DND-41 (cell line): ENCODE data around the gene OR1J1.

Experiments
- ATAC-seq: fragments of 200-7000 bp; cut with Tn5 transposase; 3 replicates; pipeline ENCODE4 v1.9.1; 2021; ENCODE audit warnings: low read depth; ENCODE audit not compliant: insufficient read depth
- DNase-seq: peaks from one replicate; pipeline ENCODE4 v3.0.0-alpha.2; 2020
- H2AFZ ChIP-seq: 2 replicates; pipeline ENCODE4 v1.6.0; 2012; ENCODE audit warnings: low read depth, low read length
- H3K27ac ChIP-seq: 2 replicates; pipeline ENCODE4 v1.5.1; 2012; ENCODE audit warnings: low read length, inconsistent platforms
- H3K27me3 ChIP-seq: fragments of 200-600 bp; sonication (generic); 2 replicates; pipeline ENCODE4 v1.6.0; 2012; ENCODE audit warnings: low read length, mild to moderate bottlenecking, inconsistent platforms; ENCODE audit not compliant: insufficient read depth, poor library complexity
- H3K36me3 ChIP-seq: 2 replicates; pipeline ENCODE4 v1.5.1; 2012; ENCODE audit warnings: low read length, inconsistent platforms; ENCODE audit not compliant: insufficient read depth
- H3K4me1 ChIP-seq: 2 replicates; pipeline ENCODE4 v1.5.1; 2012; ENCODE audit warnings: mild to moderate bottlenecking, low read length; ENCODE audit not compliant: insufficient read depth
- H3K4me2 ChIP-seq: 2 replicates; pipeline ENCODE4 v1.6.0; 2012; ENCODE audit warnings: mild to moderate bottlenecking, moderate library complexity, low read length, inconsistent platforms; ENCODE audit not compliant: insufficient read depth
- H3K4me3 ChIP-seq, 2 experiments: fragments of 200-600 bp in 1 of 2; shearing (Covaris generic) in 1 of 2; 2 replicates each; pipeline ENCODE4 v1.5.1; 2012 to 2016; ENCODE audit warnings: inconsistent platforms in 2 of 2, low read length in 2 of 2, mild to moderate bottlenecking in 2 of 2, low read depth in 1 of 2, moderate library complexity in 1 of 2
- H3K79me2 ChIP-seq: 2 replicates; pipeline ENCODE4 v1.6.0; 2012; ENCODE audit warnings: low read length, inconsistent platforms; ENCODE audit not compliant: insufficient read depth
- H3K9ac ChIP-seq: 2 replicates; pipeline ENCODE4 v1.6.0; 2012; ENCODE audit warnings: low read depth, mild to moderate bottlenecking, inconsistent platforms, low read length, moderate library complexity
- H3K9me3 ChIP-seq: 2 replicates; pipeline ENCODE4 v1.5.1; 2012; ENCODE audit warnings: low read length, moderate library complexity, mild to moderate bottlenecking, inconsistent platforms; ENCODE audit not compliant: insufficient read depth, severe bottlenecking
- H4K20me1 ChIP-seq: 2 replicates; pipeline ENCODE4 v1.6.0; 2012; ENCODE audit warnings: low read length; ENCODE audit not compliant: insufficient read depth
- EZH2 ChIP-seq: IDR thresholded peaks from 3 replicates; pipeline ENCODE4 v1.6.1; 2012; ENCODE audit warnings: borderline replicate concordance, low read depth, mild to moderate bottlenecking, moderate library complexity, low read length, inconsistent platforms; ENCODE audit not compliant: severe bottlenecking
- TF ChIP-seq, protein P1 (sequence below): IDR thresholded peaks from 2 replicates; pipeline ENCODE4 v1.5.1; 2012; ENCODE audit warnings: borderline replicate concordance, low read length, moderate library complexity, mild to moderate bottlenecking; ENCODE audit not compliant: poor library complexity, severe bottlenecking; ENCODE audit errors: extremely low read depth

Gene OR1J1

DNA sequence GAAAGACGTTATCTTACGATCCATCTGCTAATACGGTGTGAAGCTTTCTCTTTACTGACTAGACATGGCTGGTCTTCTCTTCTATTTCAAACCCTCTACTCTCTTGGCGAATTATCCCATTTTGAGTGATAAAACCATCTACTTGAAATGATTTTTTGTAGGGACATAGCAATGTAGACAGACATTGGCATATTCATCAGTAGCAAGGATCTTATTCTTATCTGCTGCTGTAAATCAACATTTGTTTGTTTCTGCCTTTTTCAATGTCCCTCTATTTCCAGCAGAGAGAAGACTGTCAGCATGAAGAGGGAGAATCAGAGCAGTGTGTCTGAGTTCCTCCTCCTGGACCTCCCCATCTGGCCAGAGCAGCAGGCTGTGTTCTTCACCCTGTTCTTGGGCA lies 41.1 kb upstream of the OR1J1 start, which contains the start of gene OR1J4:
Gene OR1J4 (plus strand): TSS at position 301 of the 400 bp plus-strand sequence. CDS start 0 bp downstream, at position 301.
- Histone ChIP-seq H3K27ac (no peak within 1 kb of the TSS), H3K9ac (no peak within 1 kb of the TSS), H2AFZ (no peak within 1 kb of the TSS), H3K79me2 (no peaks in the 10 kb centered on the region), H3K4me2 (no peak within 1 kb of the TSS), H4K20me1 (no peaks in the 10 kb centered on the region), H3K9me3 (no peaks in the 10 kb centered on the region), H3K4me1 (no peaks in the 10 kb centered on the region), H3K4me3 (no peak within 1 kb of the TSS), H3K36me3 (no peaks in the 10 kb centered on the region), H3K27me3 (peaks cover 2% of the 10 kb centered on the region)
- DNase-seq (no peak), ATAC-seq (no peak)
- TF ChIP-seq EZH2: no peak

DNA sequence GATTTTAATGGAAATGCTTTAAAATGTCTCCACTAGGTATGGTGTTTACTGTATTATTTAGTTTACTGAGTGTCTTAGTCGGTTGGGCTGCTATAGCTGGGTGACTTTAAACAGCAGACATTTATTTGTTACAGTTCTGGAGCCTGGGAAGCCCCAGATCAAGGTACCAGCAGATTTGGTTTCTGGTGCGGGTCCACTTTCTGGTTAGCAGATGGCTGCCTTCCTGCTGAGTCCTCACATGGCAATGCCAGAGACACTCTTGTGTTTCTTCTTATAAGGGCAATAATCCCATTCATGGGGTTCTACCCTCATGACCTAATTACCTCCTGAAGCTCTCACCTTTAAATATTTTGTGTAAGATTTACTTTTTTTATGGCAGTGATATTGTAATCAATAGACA lies 40.5 kb upstream of the OR1J1 start:
- no peaks in the 10 kb centered on the region for H4K20me1 ChIP-seq
- H3K36me3 ChIP-seq: no peaks in the 10 kb centered on the region
- H3K4me3 ChIP-seq: no peak overlapping the region
- no peaks in the 10 kb centered on the region for H3K4me1 ChIP-seq
- no peak overlapping the region for H3K9ac ChIP-seq
- ATAC-seq: no peak
- no peaks in the 10 kb centered on the region for H3K79me2 ChIP-seq
- TF ChIP-seq, protein P1, sequence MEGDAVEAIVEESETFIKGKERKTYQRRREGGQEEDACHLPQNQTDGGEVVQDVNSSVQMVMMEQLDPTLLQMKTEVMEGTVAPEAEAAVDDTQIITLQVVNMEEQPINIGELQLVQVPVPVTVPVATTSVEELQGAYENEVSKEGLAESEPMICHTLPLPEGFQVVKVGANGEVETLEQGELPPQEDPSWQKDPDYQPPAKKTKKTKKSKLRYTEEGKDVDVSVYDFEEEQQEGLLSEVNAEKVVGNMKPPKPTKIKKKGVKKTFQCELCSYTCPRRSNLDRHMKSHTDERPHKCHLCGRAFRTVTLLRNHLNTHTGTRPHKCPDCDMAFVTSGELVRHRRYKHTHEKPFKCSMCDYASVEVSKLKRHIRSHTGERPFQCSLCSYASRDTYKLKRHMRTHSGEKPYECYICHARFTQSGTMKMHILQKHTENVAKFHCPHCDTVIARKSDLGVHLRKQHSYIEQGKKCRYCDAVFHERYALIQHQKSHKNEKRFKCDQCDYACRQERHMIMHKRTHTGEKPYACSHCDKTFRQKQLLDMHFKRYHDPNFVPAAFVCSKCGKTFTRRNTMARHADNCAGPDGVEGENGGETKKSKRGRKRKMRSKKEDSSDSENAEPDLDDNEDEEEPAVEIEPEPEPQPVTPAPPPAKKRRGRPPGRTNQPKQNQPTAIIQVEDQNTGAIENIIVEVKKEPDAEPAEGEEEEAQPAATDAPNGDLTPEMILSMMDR: no peak
- no peak for TF ChIP-seq EZH2
- H3K9me3 ChIP-seq: no peaks in the 10 kb centered on the region
- no peak overlapping the region for H3K4me2 ChIP-seq
- H2AFZ ChIP-seq: no peak overlapping the region
- H3K27ac ChIP-seq: no peak overlapping the region
- H3K27me3 ChIP-seq: peaks cover 2% of the 10 kb centered on the region
- no peak for DNase-seq

DNA sequence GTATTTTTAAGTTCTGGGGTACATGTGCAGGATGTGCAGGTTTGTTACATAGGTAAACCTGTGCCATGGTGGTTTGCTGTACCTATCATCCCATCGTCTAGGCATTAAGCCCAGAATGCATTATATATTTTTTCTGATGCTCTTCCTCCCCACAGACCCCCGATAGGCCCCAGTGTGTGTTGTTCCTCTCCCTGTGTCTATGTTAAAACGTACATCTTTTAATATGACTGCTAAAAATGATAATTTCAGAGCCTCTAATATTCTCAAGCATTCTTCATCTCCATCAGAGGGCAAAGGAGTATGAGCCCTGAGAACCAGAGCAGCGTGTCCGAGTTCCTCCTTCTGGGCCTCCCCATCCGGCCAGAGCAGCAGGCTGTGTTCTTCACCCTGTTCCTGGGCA lies 32.8 kb upstream of the OR1J1 start, which contains the start of gene OR1J2:
Gene OR1J2 (plus strand): TSS at position 301 of the 400 bp plus-strand sequence. CDS start 0 bp downstream, at position 301.
- TF ChIP-seq, protein P1: no peak
- TF ChIP-seq EZH2: no peak
- DNase-seq (no peak), ATAC-seq (no peak)
- Histone ChIP-seq H3K27ac (no peak within 1 kb of the TSS), H3K27me3 (no peaks in the 10 kb centered on the region), H3K4me2 (no peak within 1 kb of the TSS), H3K79me2 (no peaks in the 10 kb centered on the region), H3K9ac (no peak within 1 kb of the TSS), H4K20me1 (no peaks in the 10 kb centered on the region), H2AFZ (no peak within 1 kb of the TSS), H3K9me3 (no peaks in the 10 kb centered on the region), H3K36me3 (no peaks in the 10 kb centered on the region), H3K4me3 (no peak within 1 kb of the TSS), H3K4me1 (no peaks in the 10 kb centered on the region)

DNA sequence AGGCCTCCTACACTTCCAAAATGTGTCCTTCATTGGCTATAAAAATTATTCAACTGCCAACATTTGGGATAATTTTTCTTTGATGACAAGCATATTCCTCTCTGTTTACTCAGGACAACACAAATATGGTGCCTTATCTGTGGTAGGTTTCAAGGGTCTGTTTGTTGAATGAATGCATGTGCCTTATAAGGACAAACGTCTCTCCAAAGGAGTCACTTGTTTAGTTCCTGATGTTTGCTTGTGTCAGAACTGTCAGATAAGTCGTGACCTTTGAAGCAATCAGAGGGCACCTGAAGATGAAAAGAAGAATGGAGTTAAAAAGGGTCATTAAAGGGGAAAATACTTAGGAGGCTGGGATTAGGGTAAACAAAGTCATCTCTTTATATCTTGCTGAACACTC lies 29.2 kb upstream of the OR1J1 start:
- Histone ChIP-seq H3K9me3 (no peaks in the 10 kb centered on the region), H3K9ac (no peak overlapping the region), H3K4me1 (no peaks in the 10 kb centered on the region), H4K20me1 (no peaks in the 10 kb centered on the region), H3K4me3 (no peak overlapping the region), H3K4me2 (no peak overlapping the region), H3K36me3 (no peaks in the 10 kb centered on the region), H3K27ac (no peak overlapping the region), H3K27me3 (no peaks in the 10 kb centered on the region), H2AFZ (no peak overlapping the region), H3K79me2 (no peaks in the 10 kb centered on the region)
- no peak for ATAC-seq
- no peak for TF ChIP-seq EZH2
- TF ChIP-seq, protein P1: no peak
- DNase-seq: no peak
